Activated T-helper 1 cell treated with anti-CD3 and anti-CD28 coated beads, Interleukin-2, amount 50 U/mL, for 16 hours (primary cell): Measurements from ENCODE around the gene LAMC1.

Experiments
- DNase-seq, 2 donors: peaks; one replicate each; pipeline ENCODE4 v3.0.0-alpha.2; 2020; ENCODE audit warnings: low read depth in 1 of 2, low spot score in 1 of 2

Gene LAMC1

GRCh38 chr1:183019860-183020259, 3.4 kb upstream of the LAMC1 start:
- DNase-seq, result no peak

- no peak for DNase-seq
Observed at GRCh38 chr1:183021405-183022201, 1.6 kb upstream of the LAMC1 start.

GRCh38 chr1:183022202-183023145, 746 bp upstream of the LAMC1 start:
- DNase-seq, result no peak

- no peak for DNase-seq
Observed at GRCh38 chr1:183023601-183024316, 539 bp downstream of the LAMC1 start.

- DNase-seq, result no peak
Observed at GRCh38 chr1:183024317-183025009, 1.2 kb downstream of the LAMC1 start.

GRCh38 chr1:183025010-183025337, 1.8 kb downstream of the LAMC1 start:
- no peak for DNase-seq

GRCh38 chr1:183025782-183026774, 2.9 kb downstream of the LAMC1 start:
- no peak for DNase-seq

- no peak for DNase-seq
Observed at GRCh38 chr1:183027031-183027430, 3.8 kb downstream of the LAMC1 start.

GRCh38 chr1:183027791-183028190, 4.6 kb downstream of the LAMC1 start:
- DNase-seq, result no peak

- DNase-seq, result no peak
Observed at GRCh38 chr1:183029591-183030000, 6.4 kb downstream of the LAMC1 start.

- DNase-seq, result no peak
Observed at GRCh38 chr1:183030053-183030452, 6.8 kb downstream of the LAMC1 start.

GRCh38 chr1:183032122-183032921, 9.1 kb downstream of the LAMC1 start:
- no peak for DNase-seq

GRCh38 chr1:183033205-183033604, 10.0 kb downstream of the LAMC1 start:
- no peak for DNase-seq

- no peak for DNase-seq
Observed at GRCh38 chr1:183034682-183035081, 11.5 kb downstream of the LAMC1 start.

GRCh38 chr1:183038333-183038866, 15.2 kb downstream of the LAMC1 start:
- no peak for DNase-seq

GRCh38 chr1:183038913-183039312, 15.7 kb downstream of the LAMC1 start:
- DNase-seq, result no peak

GRCh38 chr1:183039330-183039729, 16.1 kb downstream of the LAMC1 start:
- no peak for DNase-seq

GRCh38 chr1:183039985-183040447, 16.8 kb downstream of the LAMC1 start:
- no peak for DNase-seq

- DNase-seq, result no peak
Observed at GRCh38 chr1:183040547-183040971, 17.3 kb downstream of the LAMC1 start.
